OCI-LY1 (cell line): ENCODE results near the gene C6orf52.

Experiments used
- EZH2 ChIP-seq: fragments of 200-600 bp; sonication (generic), shearing (Covaris generic); IDR thresholded peaks from 2 replicates; pipeline ENCODE4 v1.8.0; 2017; ENCODE audit warnings: borderline replicate concordance, mixed run types, mild to moderate bottlenecking, antibody characterized with exemption, low read length, moderate library complexity, mixed read lengths
- TF ChIP-seq, protein P1 (sequence below): fragments of 200-600 bp; sonication (generic), shearing (Covaris generic); IDR thresholded peaks from 2 replicates; pipeline ENCODE4 v1.5.1; 2017; ENCODE audit warnings: mild to moderate bottlenecking, antibody characterized with exemption, low read length, moderate library complexity, mixed read lengths

DNA sequence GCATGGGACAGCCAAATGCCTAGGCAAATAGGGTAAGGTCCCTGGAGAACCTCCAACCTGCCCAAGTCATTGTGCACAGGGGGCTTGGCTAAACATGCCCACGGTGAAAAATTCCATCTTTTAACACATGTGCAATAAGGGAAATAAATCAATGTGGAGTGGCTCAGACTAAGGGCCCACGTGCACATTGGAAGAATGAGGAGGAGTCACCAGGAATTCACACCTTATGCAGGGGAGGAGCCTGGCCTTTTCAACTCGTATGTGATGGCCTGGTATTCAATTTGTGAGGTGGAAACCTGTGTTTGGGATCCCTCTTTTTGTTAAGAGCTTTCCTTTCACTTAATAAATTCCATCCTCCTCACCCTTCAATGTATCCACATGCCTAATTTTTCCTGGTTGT lies 12.6 kb downstream of the C6orf52 start:
- TF ChIP-seq, protein P1, sequence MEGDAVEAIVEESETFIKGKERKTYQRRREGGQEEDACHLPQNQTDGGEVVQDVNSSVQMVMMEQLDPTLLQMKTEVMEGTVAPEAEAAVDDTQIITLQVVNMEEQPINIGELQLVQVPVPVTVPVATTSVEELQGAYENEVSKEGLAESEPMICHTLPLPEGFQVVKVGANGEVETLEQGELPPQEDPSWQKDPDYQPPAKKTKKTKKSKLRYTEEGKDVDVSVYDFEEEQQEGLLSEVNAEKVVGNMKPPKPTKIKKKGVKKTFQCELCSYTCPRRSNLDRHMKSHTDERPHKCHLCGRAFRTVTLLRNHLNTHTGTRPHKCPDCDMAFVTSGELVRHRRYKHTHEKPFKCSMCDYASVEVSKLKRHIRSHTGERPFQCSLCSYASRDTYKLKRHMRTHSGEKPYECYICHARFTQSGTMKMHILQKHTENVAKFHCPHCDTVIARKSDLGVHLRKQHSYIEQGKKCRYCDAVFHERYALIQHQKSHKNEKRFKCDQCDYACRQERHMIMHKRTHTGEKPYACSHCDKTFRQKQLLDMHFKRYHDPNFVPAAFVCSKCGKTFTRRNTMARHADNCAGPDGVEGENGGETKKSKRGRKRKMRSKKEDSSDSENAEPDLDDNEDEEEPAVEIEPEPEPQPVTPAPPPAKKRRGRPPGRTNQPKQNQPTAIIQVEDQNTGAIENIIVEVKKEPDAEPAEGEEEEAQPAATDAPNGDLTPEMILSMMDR, result no peak
- TF ChIP-seq EZH2, result no peak
